ENCODE data around the gene P2RY8.

DNA sequence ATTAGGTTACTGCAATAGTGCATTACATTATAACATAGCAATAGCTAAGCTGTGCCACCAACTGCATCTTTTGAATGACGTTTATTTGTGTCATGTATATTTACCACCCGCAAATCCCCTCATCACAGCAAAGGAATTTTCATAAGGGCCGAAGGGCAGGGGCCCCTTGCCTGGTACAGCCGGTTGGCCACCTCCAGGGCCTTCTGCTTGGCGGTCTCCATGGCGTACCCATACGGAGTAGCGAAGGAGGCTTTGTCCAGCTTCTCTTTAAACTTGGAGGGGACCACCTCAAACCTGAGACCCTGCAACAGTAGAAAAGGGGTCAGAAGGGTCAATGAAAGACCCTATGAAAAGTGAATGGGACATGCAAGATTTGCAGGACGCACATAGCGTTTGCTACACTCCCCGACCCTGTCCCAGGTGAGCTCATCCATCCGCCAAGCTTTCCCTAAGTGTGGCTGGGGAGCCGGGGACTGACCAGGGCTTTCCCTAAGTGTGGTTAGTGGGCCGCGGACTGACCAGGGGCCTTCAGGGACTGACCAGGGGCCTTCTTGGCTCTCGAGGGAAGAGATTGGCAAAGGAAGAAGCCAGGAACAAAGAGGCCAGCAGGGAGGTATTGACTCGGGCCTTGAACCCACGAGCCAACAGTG, 94.8 kb downstream of the P2RY8 start:
- TF ChIP-seq, protein P1, sequence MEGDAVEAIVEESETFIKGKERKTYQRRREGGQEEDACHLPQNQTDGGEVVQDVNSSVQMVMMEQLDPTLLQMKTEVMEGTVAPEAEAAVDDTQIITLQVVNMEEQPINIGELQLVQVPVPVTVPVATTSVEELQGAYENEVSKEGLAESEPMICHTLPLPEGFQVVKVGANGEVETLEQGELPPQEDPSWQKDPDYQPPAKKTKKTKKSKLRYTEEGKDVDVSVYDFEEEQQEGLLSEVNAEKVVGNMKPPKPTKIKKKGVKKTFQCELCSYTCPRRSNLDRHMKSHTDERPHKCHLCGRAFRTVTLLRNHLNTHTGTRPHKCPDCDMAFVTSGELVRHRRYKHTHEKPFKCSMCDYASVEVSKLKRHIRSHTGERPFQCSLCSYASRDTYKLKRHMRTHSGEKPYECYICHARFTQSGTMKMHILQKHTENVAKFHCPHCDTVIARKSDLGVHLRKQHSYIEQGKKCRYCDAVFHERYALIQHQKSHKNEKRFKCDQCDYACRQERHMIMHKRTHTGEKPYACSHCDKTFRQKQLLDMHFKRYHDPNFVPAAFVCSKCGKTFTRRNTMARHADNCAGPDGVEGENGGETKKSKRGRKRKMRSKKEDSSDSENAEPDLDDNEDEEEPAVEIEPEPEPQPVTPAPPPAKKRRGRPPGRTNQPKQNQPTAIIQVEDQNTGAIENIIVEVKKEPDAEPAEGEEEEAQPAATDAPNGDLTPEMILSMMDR (IDR thresholded peaks at IDR 0.05), result no peak
- TF ChIP-seq POLR2AphosphoS5 (IDR thresholded peaks at IDR 0.05), result no peak

Data from upper lobe of left lung (tissue), 4 donors.